SK-N-MC (cell line): ENCODE measurements around the gene TRIM17.

Experiments used
- DNase-seq: peaks from one replicate; pipeline ENCODE4 v3.0.0-alpha.2; 2011; ENCODE audit warnings: low read depth, low spot score
- H3K27ac ChIP-seq: fragments of 200-600 bp; sonication (generic); 2 replicates; pipeline ENCODE4 v1.5.1; 2016; ENCODE audit warnings: mixed run types
- H3K36me3 ChIP-seq: fragments of 200-600 bp; sonication (generic); 2 replicates; pipeline ENCODE4 v1.6.1; 2017; ENCODE audit warnings: antibody characterized with exemption, low read length, mixed read lengths; ENCODE audit not compliant: insufficient read depth
- H3K4me3 ChIP-seq: fragments of 200-600 bp; sonication (generic); 2 replicates; pipeline ENCODE4 v1.5.1; 2016
- H3K9ac ChIP-seq: fragments of 200-600 bp; sonication (generic); 2 replicates; pipeline ENCODE4 v1.8.0; 2017; ENCODE audit warnings: mixed run types, mixed read lengths; ENCODE audit not compliant: insufficient read length
- H3K9me3 ChIP-seq: fragments of 200-600 bp; sonication (generic); 2 replicates; pipeline ENCODE4 v1.6.1; 2017; ENCODE audit warnings: low read depth, mild to moderate bottlenecking, antibody characterized with exemption, low read length, moderate library complexity, mixed read lengths
- EZH2 ChIP-seq: fragments of 200-600 bp; sonication (generic); IDR thresholded peaks from one replicate; pipeline ENCODE4 v1.6.1; 2017; ENCODE audit warnings: antibody characterized with exemption
- FOXP2 ChIP-seq: optimal IDR thresholded peaks from 2 replicates; pipeline ENCODE3; 2011; ENCODE audit warnings: mild to moderate bottlenecking, moderate library complexity; ENCODE audit not compliant: insufficient read depth; ENCODE audit errors: extremely low read length, control extremely low read depth
- POLR2AphosphoS5 ChIP-seq: IDR thresholded peaks from 2 replicates; pipeline ENCODE4 v1.6.1; 2012; ENCODE audit warnings: mild to moderate bottlenecking, low read depth, low read length, borderline replicate concordance

TRIM17 gene

GRCh38 chr1:228376651-228377631 lies 39.7 kb downstream of the TRIM17 start:
- H3K9ac ChIP-seq, result no peak overlapping the region
- no peak overlapping the region for H3K27ac ChIP-seq
- TF ChIP-seq EZH2 (no peak), FOXP2 (no peak), POLR2AphosphoS5 (no peak)
- DNase-seq, result no peak
- H3K4me3 ChIP-seq, result no peak overlapping the region
- H3K9me3 ChIP-seq, result no peaks in the 10 kb centered on the region
- H3K36me3 ChIP-seq, result no peaks in the 10 kb centered on the region

- H3K36me3 ChIP-seq, result no peaks in the 10 kb centered on the region
- no peaks in the 10 kb centered on the region for H3K9me3 ChIP-seq
- TF ChIP-seq EZH2, result no peak
- no peak for TF ChIP-seq POLR2AphosphoS5
- no peak for TF ChIP-seq FOXP2
- H3K27ac ChIP-seq, result no peak overlapping the region
- H3K4me3 ChIP-seq, result no peak overlapping the region
- no peak for DNase-seq
- no peak overlapping the region for H3K9ac ChIP-seq
Observed at GRCh38 chr1:228376262-228376628, 40.4 kb downstream of the TRIM17 start.

GRCh38 chr1:228375578-228376261 lies 40.9 kb downstream of the TRIM17 start:
- no peaks in the 10 kb centered on the region for H3K36me3 ChIP-seq
- H3K9me3 ChIP-seq, result no peaks in the 10 kb centered on the region
- no peak overlapping the region for H3K27ac ChIP-seq
- H3K9ac ChIP-seq, result no peak overlapping the region
- no peak for DNase-seq
- no peak for TF ChIP-seq EZH2
- no peak for TF ChIP-seq FOXP2
- no peak for TF ChIP-seq POLR2AphosphoS5
- no peak overlapping the region for H3K4me3 ChIP-seq

GRCh38 chr1:228374711-228375577 lies 41.7 kb downstream of the TRIM17 start:
- no peaks in the 10 kb centered on the region for H3K9me3 ChIP-seq
- H3K36me3 ChIP-seq, result no peaks in the 10 kb centered on the region
- no peak for TF ChIP-seq FOXP2
- no peak for DNase-seq
- no peak overlapping the region for H3K4me3 ChIP-seq
- H3K9ac ChIP-seq, result no peak overlapping the region
- H3K27ac ChIP-seq, result no peak overlapping the region

GRCh38 chr1:228373681-228374571 lies 42.7 kb downstream of the TRIM17 start:
- no peak overlapping the region for H3K27ac ChIP-seq
- no peak overlapping the region for H3K9ac ChIP-seq
- DNase-seq, result no peak
- no peaks in the 10 kb centered on the region for H3K9me3 ChIP-seq
- H3K4me3 ChIP-seq, result no peak overlapping the region
- H3K36me3 ChIP-seq, result no peaks in the 10 kb centered on the region
- TF ChIP-seq POLR2AphosphoS5 (no peak), FOXP2 (no peak), EZH2 (no peak)

GRCh38 chr1:228373004-228373680 lies 43.5 kb downstream of the TRIM17 start:
- Histone ChIP-seq H3K27ac (no peak overlapping the region), H3K9ac (no peak overlapping the region), H3K9me3 (no peaks in the 10 kb centered on the region), H3K36me3 (no peaks in the 10 kb centered on the region), H3K4me3 (no peak overlapping the region)
- no peak for DNase-seq
- no peak for TF ChIP-seq POLR2AphosphoS5
- TF ChIP-seq EZH2, result no peak
- no peak for TF ChIP-seq FOXP2
